HepG2 (cell line): ENCODE measurements around the gene CYTH1. TPM values are rescaled to one million over a fixed set of nuclear protein-coding genes. Genes with fewer than 3 reads are reported as not detected.

ENCODE experiments used
- ATAC-seq: fragments of 200-7000 bp; cut with Tn5 transposase; 3 replicates; pipeline ENCODE4 v1.9.1; 2020; ENCODE audit warnings: mild to moderate bottlenecking, moderate library complexity
- BruUV-seq: library from RNA; stranded (reverse); fragments of 400-500 nt; replicated peaks from 2 replicates; lab custom pipeline; 2021; lab: Mats Ljungman, UMichigan
- CTCF ChIA-PET: fragments of 300-600 bp; formaldehyde crosslinking; extraction: SDS; loops from one replicate; lab custom pipeline; 2021; ENCODE audit warnings: low total read pairs, inconsistent platforms, low intra/inter-chr PET ratio; lab: Yijun Ruan, JAX
- POLR2A ChIA-PET: fragments of 350-600 bp; sonication (Branson Sonifier 250); formaldehyde crosslinking; loops from one replicate; lab custom pipeline; 2020; ENCODE audit warnings: antibody characterized with exemption, inconsistent platforms; lab: Yijun Ruan, JAX
- DNase-seq: peaks from one replicate; pipeline ENCODE4 v3.0.0-alpha.2; 2015; ENCODE audit warnings: low spot score
- FAIRE-seq: peaks from 3 replicates; lab custom pipeline; 2011; peaks lifted over from hg19 to GRCh38; lab: Jason Lieb, UNC
- H2AFZ ChIP-seq: one replicate; pipeline ENCODE4 v1.6.1; 2011; ENCODE audit warnings: low read length, inconsistent platforms
- H3K27ac ChIP-seq: fragments of 300-600 bp; 3 replicates; pipeline ENCODE4 v1.8.0; 2011; ENCODE audit warnings: mixed run types, mild to moderate bottlenecking, mixed read lengths, low read length, inconsistent platforms; ENCODE audit not compliant: insufficient read depth; ENCODE audit errors: extremely low read length
- H3K27me3 ChIP-seq, 2 experiments: fragments of 200-600 bp in 1 of 2; 2 replicates in 1 of 2; 3 replicates in 1 of 2; pipeline versions ENCODE4 v1.6.0 to v1.8.0; 2011; ENCODE audit warnings: low read length in 2 of 2, mild to moderate bottlenecking in 2 of 2, moderate library complexity in 2 of 2, inconsistent platforms in 1 of 2; ENCODE audit not compliant: insufficient read depth in 2 of 2, control insufficient read depth in 1 of 2
- H3K36me3 ChIP-seq, 2 experiments: fragments of 200-600 bp in 1 of 2; replicated peaks in 1 of 2; 2 replicates in 1 of 2; 3 replicates in 1 of 2; pipeline versions ENCODE4 v1.5.1 to v1.8.0; 2011; ENCODE audit warnings: low read length in 2 of 2, inconsistent platforms in 1 of 2; ENCODE audit not compliant: insufficient read depth in 2 of 2, control insufficient read depth in 1 of 2
- H3K4me1 ChIP-seq: 2 replicates; pipeline ENCODE4 v1.5.1; 2012; ENCODE audit warnings: low read length, inconsistent platforms; ENCODE audit not compliant: insufficient read depth
- H3K4me2 ChIP-seq: 2 replicates; pipeline ENCODE4 v1.6.0; 2011; ENCODE audit warnings: low read depth, low read length, inconsistent platforms
- H3K4me3 ChIP-seq, 3 experiments: fragments of 200-600 bp in 1 of 3; sonication (generic), shearing (Covaris generic) in 1 of 3; replicated peaks in 1 of 3; 2 replicates each; pipeline ENCODE4 v1.5.1; 2011 to 2016; ENCODE audit warnings: low read length in 3 of 3, inconsistent platforms in 2 of 3, low read depth in 2 of 3, mild to moderate bottlenecking in 2 of 3, control low read depth in 1 of 3, mixed read lengths in 1 of 3; ENCODE audit not compliant: insufficient read depth in 1 of 3
- H3K79me2 ChIP-seq: one replicate; pipeline ENCODE4 v1.6.1; 2011; ENCODE audit warnings: low read length, inconsistent platforms; ENCODE audit not compliant: insufficient read depth
- H3K9ac ChIP-seq: 2 replicates; pipeline ENCODE4 v1.6.0; 2011; ENCODE audit warnings: mild to moderate bottlenecking, low read depth, low read length, inconsistent platforms; ENCODE audit not compliant: insufficient read depth
- H3K9me3 ChIP-seq: 2 replicates; pipeline ENCODE4 v1.5.1; 2012; ENCODE audit warnings: mild to moderate bottlenecking, low read length
- H4K20me1 ChIP-seq: 2 replicates; pipeline ENCODE4 v1.6.0; 2011; ENCODE audit warnings: inconsistent platforms, mild to moderate bottlenecking, low read length, moderate library complexity; ENCODE audit not compliant: insufficient read depth
- ARHGAP35 ChIP-seq: sonication (generic); formaldehyde crosslinking; IDR thresholded peaks from 2 replicates; pipeline ENCODE4 v1.9.0; 2022; ENCODE audit warnings: mild to moderate bottlenecking, inconsistent platforms, moderate library complexity, missing genetic modification reagents, borderline replicate concordance
- ATF7 ChIP-seq, 2 experiments: fragments of 450-650 bp in 1 of 2; sonication (generic) in 1 of 2; formaldehyde crosslinking in 1 of 2; IDR thresholded peaks; 2 replicates each; pipeline versions ENCODE4 v1.4.0 to v1.6.1; 2016 to 2020; ENCODE audit warnings: antibody characterized with exemption in 1 of 2, mild to moderate bottlenecking in 1 of 2, missing genetic modification reagents in 1 of 2
- E2F2 ChIP-seq: sonication (generic); formaldehyde crosslinking; IDR thresholded peaks from 2 replicates; pipeline ENCODE4 v1.4.0; 2020; ENCODE audit warnings: missing genetic modification reagents, borderline replicate concordance
- ERF ChIP-seq: IDR thresholded peaks from 2 replicates; pipeline ENCODE4 v1.6.1; 2018; ENCODE audit warnings: missing biosample characterization, missing genetic modification reagents
- FOXJ3 ChIP-seq: sonication (generic); formaldehyde crosslinking; IDR thresholded peaks from 2 replicates; pipeline ENCODE4 v1.4.0; 2020; ENCODE audit warnings: missing genetic modification reagents, mild to moderate bottlenecking, borderline replicate concordance
- GATAD1 ChIP-seq: IDR thresholded peaks from 2 replicates; pipeline ENCODE4 v1.6.1; 2016; ENCODE audit warnings: missing genetic modification reagents, missing compliant biosample characterization
- GMEB2 ChIP-seq: IDR thresholded peaks from 2 replicates; pipeline ENCODE4 v1.6.1; 2016; ENCODE audit warnings: missing biosample characterization, missing genetic modification reagents, low read depth
- HDAC1 ChIP-seq: sonication (generic); formaldehyde crosslinking; IDR thresholded peaks from 2 replicates; pipeline ENCODE4 v1.5.1; 2020; ENCODE audit warnings: mild to moderate bottlenecking, missing genetic modification reagents
- HNRNPH1 ChIP-seq: fragments of 200-400 bp; formaldehyde crosslinking; optimal IDR thresholded peaks from 2 replicates; pipeline ENCODE3; 2017; ENCODE audit warnings: mild to moderate bottlenecking, low read depth, low read length
- POLR2A ChIP-seq, 2 experiments: IDR thresholded peaks; 2 replicates each; pipeline ENCODE4 v1.6.1; 2011; ENCODE audit warnings: low read depth in 2 of 2, low read length in 2 of 2, mild to moderate bottlenecking in 1 of 2, moderate library complexity in 1 of 2; ENCODE audit not compliant: insufficient read depth in 1 of 2
- RFXAP ChIP-seq: sonication (generic); formaldehyde crosslinking; IDR thresholded peaks from 2 replicates; pipeline ENCODE4 v1.4.0; 2020; ENCODE audit warnings: missing genetic modification reagents, borderline replicate concordance
- RXRA ChIP-seq: sonication (generic); formaldehyde crosslinking; IDR thresholded peaks from 2 replicates; pipeline ENCODE4 v1.5.1; 2020; ENCODE audit warnings: missing genetic modification reagents
- SETDB1 ChIP-seq: sonication (generic); formaldehyde crosslinking; IDR thresholded peaks from 2 replicates; pipeline ENCODE4 v1.5.1; 2020; ENCODE audit warnings: missing genetic modification reagents, mild to moderate bottlenecking, borderline replicate concordance
- SIN3A ChIP-seq: IDR thresholded peaks from 2 replicates; pipeline ENCODE4 v1.6.1; 2011; ENCODE audit warnings: low read depth, mild to moderate bottlenecking, control low read depth, low read length, borderline replicate concordance
- ZEB1 ChIP-seq: IDR thresholded peaks from 2 replicates; pipeline ENCODE4 v1.6.1; 2012; ENCODE audit warnings: mild to moderate bottlenecking, low read depth, inconsistent platforms; ENCODE audit not compliant: insufficient replicate concordance
- ZNF121 ChIP-seq: sonication (generic); formaldehyde crosslinking; IDR thresholded peaks from 2 replicates; pipeline ENCODE4 v1.5.0; 2020; ENCODE audit warnings: mild to moderate bottlenecking, missing genetic modification reagents
- ZNF232 ChIP-seq: sonication (generic); formaldehyde crosslinking; IDR thresholded peaks from 2 replicates; pipeline ENCODE4 v1.4.0; 2020; ENCODE audit warnings: missing genetic modification reagents, borderline replicate concordance
- ZNF337 ChIP-seq: sonication (generic); formaldehyde crosslinking; IDR thresholded peaks from 2 replicates; pipeline ENCODE4 v1.5.1; 2020; ENCODE audit warnings: missing genetic modification reagents, low read depth, mild to moderate bottlenecking, borderline replicate concordance
- ZNF672 ChIP-seq: sonication (generic); formaldehyde crosslinking; IDR thresholded peaks from 2 replicates; pipeline ENCODE4 v1.8.1; 2022; ENCODE audit warnings: missing genetic modification reagents
- ZNF772 ChIP-seq: sonication (generic); formaldehyde crosslinking; IDR thresholded peaks from 2 replicates; pipeline ENCODE4 v1.5.0; 2020; ENCODE audit warnings: mild to moderate bottlenecking, missing genetic modification reagents
- ZNF790 ChIP-seq: sonication (generic); formaldehyde crosslinking; IDR thresholded peaks from 2 replicates; pipeline ENCODE4 v1.8.0; 2022; ENCODE audit warnings: missing genetic modification reagents, mild to moderate bottlenecking, borderline replicate concordance
- ZSCAN9 ChIP-seq: IDR thresholded peaks from 2 replicates; pipeline ENCODE4 v1.6.1; 2016; ENCODE audit warnings: borderline replicate concordance
- WGBS: methylation state at CpG from one replicate; pipeline ENCODE4 v1.1.6; 2017; ENCODE audit warnings: low lambda C conversion rate; 5-methylcytosine and 5-hydroxymethylcytosine counted together
- in situ Hi-C: cut with HindIII; loops from 2 replicates; pipeline ENCODE4 v1.10.0; 2017; ENCODE audit warnings: low pct_unique_long_range_greater_than_20kb; ENCODE audit not compliant: extremely low pct_ligation_motif_present
- intact Hi-C: fragments of 100-400 bp; cut with micrococcal nuclease; formaldehyde crosslinking; loops from one replicate; pipeline ENCODE4 v1.10.0; 2022; ENCODE audit not compliant: unreplicated experiment
- polyA plus RNA-seq, 8 experiments: library from polyadenylated mRNA; depleted of rRNA in 3 of 8; stranded (reverse) in 7 of 8; unstranded in 1 of 8; fragments of >200 nt; fragmentation: Illumina TruSeq in 4 of 8; extraction: Trizol in 4 of 8; gene quantifications; 2 replicates each; pipeline versions ENCODE4 v1.2.1 to v1.2.3, GENCODE V29; 2011 to 2016; ENCODE audit warnings: low read depth in 4 of 8, missing spikeins in 1 of 8, mixed read lengths in 1 of 8; ENCODE audit not compliant: insufficient read depth in 1 of 8
- total RNA-seq, 5 experiments: library from RNA; depleted of rRNA; stranded (reverse); fragments of >200 nt; fragmentation: Illumina TruSeq; extraction: Trizol; gene quantifications; 2 replicates each; pipeline ENCODE4 v1.2.3, GENCODE V29; 2016; ENCODE audit warnings: low read depth in 1 of 5

CYTH1 gene
- total and polyA plus RNA-seq, 2 of the 13 experiments (the other 11 are each of a cell fraction or from before 2014, with no cell fraction given) = 20.1 to 48.9 TPM

- Histone ChIP-seq H3K9ac (peak overlapping the region; percentile 39), H2AFZ (no peak overlapping the region), H4K20me1 (no peaks in the 10 kb centered on the region), H3K27ac (peak overlapping the region; percentile 93), H3K79me2 (peaks cover 64% of the 10 kb centered on the region), H3K4me1 (peaks cover 97% of the 10 kb centered on the region), H3K9me3 (no peaks in the 10 kb centered on the region), H3K36me3 (no peaks in the 10 kb centered on the region), H3K4me2 (peak overlapping the region; percentile 76), H3K27me3 (no peaks in the 10 kb centered on the region), H3K4me3 (peak overlapping the region; percentile 24 to 39 (median 36))
- peak; percentile 90 for FAIRE-seq
- WGBS = 5% methylated on average over 8 of the region's 8 CpGs
- POLR2A ChIA-PET = interaction anchor here (0.7 to 3.4 kb wide), 16 partner anchors 8 to 1461 kb away, joined by 3 to 20 read pairs (median 4); no protein-coding TSS in a partner anchor
- intact Hi-C loops = loop anchor here (5.0 kb wide), 1 partner anchor 33 kb away; the partner anchor contains the start of gene CYTH1
- in situ Hi-C loops = no loop called here
- BruUV-seq = no TSS peak
- peak; percentile 83 for DNase-seq
- peak; percentile 79 for ATAC-seq
- CTCF ChIA-PET = no interaction called here
- TF ChIP-seq ARHGAP35 = peak; percentile 65; the same call in 1 of the 2 replicates
- peak; percentile 14; the same call in 1 of the 2 replicates for TF ChIP-seq ZNF337 (CRISPR knock-in tag)
- no peak for TF ChIP-seq SETDB1 (CRISPR knock-in tag)
- peak; percentile 33; the same call in 1 of the 2 replicates for TF ChIP-seq HDAC1 (CRISPR knock-in tag)
- TF ChIP-seq ZSCAN9 = peak; percentile 78; the same call in 1 of the 2 replicates
- TF ChIP-seq HNRNPH1 = no peak
- no peak for TF ChIP-seq ATF7 (IDR thresholded peaks at IDR 0.05)
- TF ChIP-seq ATF7 (CRISPR knock-in tag; IDR thresholded peaks at IDR 0.05) = no peak
- no peak for TF ChIP-seq E2F2 (CRISPR knock-in tag)
- peak; percentile 67 for TF ChIP-seq RFXAP (CRISPR knock-in tag)
- TF ChIP-seq ZNF790 (CRISPR knock-in tag) = no peak
- TF ChIP-seq FOXJ3 (CRISPR knock-in tag) = peak; percentile 59; the same call in 1 of the 2 replicates
- peak in 1 of 2 experiments; percentile 24; a peak in 1 of 4 replicates for TF ChIP-seq POLR2A (IDR thresholded peaks at IDR 0.05; ENCODE audit: insufficient read depth in 1 of 2, low read depth in 2 of 2, low read length in 2 of 2)
- peak; percentile 18; the same call in 1 of the 2 replicates for TF ChIP-seq ZNF772
- TF ChIP-seq ZNF672 = no peak
- TF ChIP-seq GATAD1 (CRISPR knock-in tag) = peak; percentile 51; the same call in 1 of the 2 replicates
- TF ChIP-seq ZNF121 (CRISPR knock-in tag) = peak; percentile 64
- peak; percentile 54; the same call in 1 of the 2 replicates for TF ChIP-seq RXRA (CRISPR knock-in tag)
- TF ChIP-seq SIN3A = 0 out of 2 replicates have a peak, but pooled peaks have one; percentile 17
- TF ChIP-seq ZNF232 = 0 out of 2 replicates have a peak, but pooled peaks have one; percentile 47
- peak; percentile 53 for TF ChIP-seq ZEB1
- peak; percentile 89 for TF ChIP-seq ERF (CRISPR knock-in tag)
- TF ChIP-seq GMEB2 (CRISPR knock-in tag) = no peak
Measured at GRCh38 chr17:78748730-78749317, 33.2 kb downstream of the CYTH1 start.
